CD8-positive, alpha-beta memory T cell (primary cell): ENCODE results near the gene SLC2A5. TPM values are rescaled to one million over a fixed set of nuclear protein-coding genes. Genes with fewer than 3 reads are reported as not detected.
"Not testable (repeated sequence)": the region's sequence is repeated elsewhere in the genome, so short reads cannot be mapped to it uniquely, and the experiment has no call there.

Source experiments
- CTCF ChIA-PET: fragments of 350-600 bp; sonication (Branson Sonifier 250); formaldehyde crosslinking; loops from one replicate; lab custom pipeline; 2021; ENCODE audit warnings: antibody characterized with exemption; lab: Charles Lee
- POLR2A ChIA-PET: fragments of 350-600 bp; sonication (Branson Sonifier 250); formaldehyde crosslinking; loops from one replicate; lab custom pipeline; 2021; ENCODE audit warnings: antibody characterized with exemption; lab: Charles Lee
- DNase-seq, 5 donors: peaks; one replicate each; pipeline versions ENCODE4 v3.0.0 to v3.0.0-alpha.2; 2020 to 2022; ENCODE audit warnings: mixed read lengths in 1 of 5
- H3K27ac ChIP-seq: one replicate; pipeline ENCODE4 v1.7.0; 2013; ENCODE audit warnings: low read depth, mild to moderate bottlenecking, low read length, moderate library complexity
- H3K27me3 ChIP-seq: 2 replicates; pipeline ENCODE4 v1.7.0; 2013; ENCODE audit warnings: low read length, mild to moderate bottlenecking; ENCODE audit not compliant: insufficient read depth, poor library complexity, severe bottlenecking
- H3K36me3 ChIP-seq: 2 replicates; pipeline ENCODE4 v1.7.0; 2013; ENCODE audit warnings: mild to moderate bottlenecking, low read length, moderate library complexity; ENCODE audit not compliant: insufficient read depth
- H3K4me1 ChIP-seq: 2 replicates; pipeline ENCODE4 v1.7.0; 2013; ENCODE audit warnings: mild to moderate bottlenecking, low read length, moderate library complexity; ENCODE audit not compliant: insufficient read depth
- H3K4me3 ChIP-seq: 2 replicates; pipeline ENCODE4 v1.7.0; 2013; ENCODE audit warnings: mild to moderate bottlenecking, low read length
- H3K9me3 ChIP-seq: 2 replicates; pipeline ENCODE4 v1.7.0; 2013; ENCODE audit warnings: mild to moderate bottlenecking, low read length
- H3K27ac Mint-ChIP-seq, 8 donors: one replicate each; pipeline ENCODE4 v1.8.0; 2020 to 2021; ENCODE audit warnings: mixed read lengths in 8 of 8, mild to moderate bottlenecking in 6 of 8, inconsistent platforms in 3 of 8, moderate library complexity in 3 of 8
- H3K27me3 Mint-ChIP-seq, 2 donors: one replicate each; pipeline ENCODE4 v1.8.0; 2020 to 2021; ENCODE audit warnings: mixed read lengths in 2 of 2, mild to moderate bottlenecking in 1 of 2, moderate library complexity in 1 of 2
- H3K36me3 Mint-ChIP-seq, 3 donors: one replicate each; pipeline ENCODE4 v1.8.0; 2020 to 2021; ENCODE audit warnings: mixed read lengths in 3 of 3, inconsistent platforms in 1 of 3, mild to moderate bottlenecking in 1 of 3
- H3K4me1 Mint-ChIP-seq, 3 donors: one replicate each; pipeline ENCODE4 v1.8.0; 2020 to 2021; ENCODE audit warnings: mixed read lengths in 3 of 3, inconsistent platforms in 1 of 3, mild to moderate bottlenecking in 1 of 3
- H3K4me3 Mint-ChIP-seq, 7 donors: one replicate each; pipeline ENCODE4 v1.8.0; 2020 to 2021; ENCODE audit warnings: mixed read lengths in 7 of 7, mild to moderate bottlenecking in 6 of 7, moderate library complexity in 4 of 7, inconsistent platforms in 2 of 7
- H3K9me3 Mint-ChIP-seq, 5 donors: one replicate each; pipeline ENCODE4 v1.8.0; 2020 to 2022; ENCODE audit warnings: mixed read lengths in 5 of 5, mild to moderate bottlenecking in 3 of 5, moderate library complexity in 2 of 5, inconsistent platforms in 1 of 5
- polyA plus RNA-seq: library from polyadenylated mRNA; unstranded; fragments of 300-500 nt; fragmentation: Illumina TruSeq; gene quantifications from one replicate; pipeline ENCODE4 v1.2.3, GENCODE V29; 2021
- total RNA-seq, 2 experiments: library from RNA; stranded (reverse); gene quantifications; one replicate each; pipeline ENCODE4 v1.2.3, GENCODE V29; 2021

Gene SLC2A5
- total and polyA plus RNA-seq, 3 experiments from 2014 or later: not detected

GRCh38 chr1:9097947-9098705 lies 28.7 kb upstream of the SLC2A5 start:
- H3K9me3 Mint-ChIP-seq: no peaks in the 10 kb centered on the region
- DNase-seq: no peak
- H3K4me1 Mint-ChIP-seq: no peaks in the 10 kb centered on the region
- no peaks in the 10 kb centered on the region for H3K9me3 ChIP-seq
- H3K36me3 ChIP-seq: no peaks in the 10 kb centered on the region
- no peaks in the 10 kb centered on the region for H3K4me1 ChIP-seq
- H3K4me3 ChIP-seq: no peak overlapping the region
- ChIA-PET POLR2A (no interaction called here), CTCF (interaction anchor here (2.3 kb wide), 1 partner anchor 13 kb away, joined by 5 read pairs; no protein-coding TSS in a partner anchor)
- H3K27ac ChIP-seq: no peak overlapping the region
- H3K36me3 Mint-ChIP-seq: peaks cover 3 to 8% (median 3%) of the 10 kb centered on the region in 3 donors
- H3K27ac Mint-ChIP-seq: no peak overlapping the region
- no peak overlapping the region for H3K4me3 Mint-ChIP-seq
- no peaks in the 10 kb centered on the region for H3K27me3 ChIP-seq
- peaks cover 1 to 4% of the 10 kb centered on the region in 2 donors for H3K27me3 Mint-ChIP-seq

GRCh38 chr1:9095818-9096217 lies 26.4 kb upstream of the SLC2A5 start:
- Mint-ChIP-seq H3K36me3 (peaks cover 0 to 3% (median 0%) of the 10 kb centered on the region in 3 donors), H3K27me3 (peaks cover 1 to 4% of the 10 kb centered on the region in 2 donors), H3K27ac (no peak overlapping the region), H3K4me3 (no peak overlapping the region), H3K9me3 (no peaks in the 10 kb centered on the region), H3K4me1 (no peaks in the 10 kb centered on the region)
- no peak for DNase-seq
- Histone ChIP-seq H3K27me3 (no peaks in the 10 kb centered on the region), H3K9me3 (no peaks in the 10 kb centered on the region), H3K36me3 (no peaks in the 10 kb centered on the region), H3K4me3 (no peak overlapping the region), H3K27ac (no peak overlapping the region), H3K4me1 (no peaks in the 10 kb centered on the region)
- POLR2A ChIA-PET: no interaction called here
- CTCF ChIA-PET: interaction anchor here (0.5 kb wide), 1 partner anchor 47 kb away, joined by 3 read pairs; no protein-coding TSS in a partner anchor

DNA sequence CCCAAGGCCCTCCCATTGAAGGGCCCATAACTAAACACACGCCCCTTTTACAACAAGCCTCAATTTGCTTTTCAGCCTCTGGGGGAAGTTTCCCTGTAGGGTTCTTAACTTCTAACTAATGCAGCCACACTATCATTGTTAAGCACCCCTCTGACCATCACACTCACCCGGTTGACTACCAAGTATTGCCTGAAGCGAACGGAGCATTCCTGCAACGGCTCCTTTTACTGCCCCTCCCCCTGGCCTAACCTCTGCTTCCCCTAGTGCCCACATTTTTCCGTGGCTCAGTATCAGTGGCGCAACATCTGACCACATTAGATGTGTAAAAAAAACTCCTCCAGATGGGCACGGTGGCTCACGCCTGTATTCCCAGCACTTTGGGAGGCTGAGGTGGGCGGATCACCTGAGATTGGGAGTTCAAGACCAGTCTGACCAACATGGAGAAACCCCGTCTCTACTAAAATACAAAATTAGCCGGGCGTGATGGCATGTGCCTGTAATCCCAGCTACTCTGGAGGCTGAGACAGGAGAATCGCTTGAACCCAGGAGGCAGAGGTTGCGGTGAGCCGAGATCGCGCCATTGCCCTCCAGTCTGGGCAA lies 24.7 kb upstream of the SLC2A5 start:
- H3K27ac Mint-ChIP-seq, H3K9me3 ChIP-seq, H3K27me3 Mint-ChIP-seq, H3K27me3 ChIP-seq, H3K4me1 ChIP-seq, H3K4me3 ChIP-seq, H3K4me3 Mint-ChIP-seq, POLR2A ChIA-PET, H3K36me3 ChIP-seq, H3K9me3 Mint-ChIP-seq, H3K4me1 Mint-ChIP-seq, H3K27ac ChIP-seq, DNase-seq, H3K36me3 Mint-ChIP-seq: not testable (repeated sequence)
- CTCF ChIA-PET: interaction anchor here (1.0 kb wide), 1 partner anchor 12 kb away, joined by 3 read pairs; no protein-coding TSS in a partner anchor

- Histone ChIP-seq H3K4me1 (no peaks in the 10 kb centered on the region), H3K4me3 (no peak overlapping the region), H3K27me3 (no peaks in the 10 kb centered on the region), H3K9me3 (no peaks in the 10 kb centered on the region), H3K27ac (no peak overlapping the region), H3K36me3 (no peaks in the 10 kb centered on the region)
- ChIA-PET POLR2A (no interaction called here), CTCF (interaction anchor here (1.0 kb wide), 1 partner anchor 11 kb away, joined by 3 read pairs; no protein-coding TSS in a partner anchor)
- no peaks in the 10 kb centered on the region for H3K9me3 Mint-ChIP-seq
- H3K4me3 Mint-ChIP-seq: no peak overlapping the region
- H3K36me3 Mint-ChIP-seq: peaks cover 0 to 8% (median 0%) of the 10 kb centered on the region in 3 donors
- no peak overlapping the region for H3K27ac Mint-ChIP-seq
- no peak for DNase-seq
- H3K27me3 Mint-ChIP-seq: peaks cover 4 to 11% of the 10 kb centered on the region in 2 donors
- no peaks in the 10 kb centered on the region for H3K4me1 Mint-ChIP-seq
These were observed 24.1 kb upstream of the SLC2A5 start for GRCh38 chr1:9093581-9093980.

GRCh38 chr1:9093091-9093490 lies 23.7 kb upstream of the SLC2A5 start:
- no peak overlapping the region for H3K4me3 Mint-ChIP-seq
- no peak overlapping the region for H3K27ac Mint-ChIP-seq
- ChIA-PET CTCF (interaction anchor here (1.0 to 1.2 kb wide), 2 partner anchors 9 to 11 kb away, joined by 3 read pairs; no protein-coding TSS in a partner anchor), POLR2A (no interaction called here)
- Histone ChIP-seq H3K36me3 (no peaks in the 10 kb centered on the region), H3K4me1 (no peaks in the 10 kb centered on the region), H3K27me3 (no peaks in the 10 kb centered on the region), H3K27ac (no peak overlapping the region), H3K9me3 (no peaks in the 10 kb centered on the region), H3K4me3 (no peak overlapping the region)
- H3K9me3 Mint-ChIP-seq: no peaks in the 10 kb centered on the region
- peaks cover 5 to 11% of the 10 kb centered on the region in 2 donors for H3K27me3 Mint-ChIP-seq
- H3K36me3 Mint-ChIP-seq: peaks cover 0 to 8% (median 0%) of the 10 kb centered on the region in 3 donors
- H3K4me1 Mint-ChIP-seq: no peaks in the 10 kb centered on the region
- no peak for DNase-seq

- Histone ChIP-seq H3K4me1 (no peaks in the 10 kb centered on the region), H3K4me3 (no peak overlapping the region), H3K27ac (no peak overlapping the region), H3K27me3 (peaks cover 4% of the 10 kb centered on the region), H3K9me3 (no peaks in the 10 kb centered on the region), H3K36me3 (no peaks in the 10 kb centered on the region)
- H3K9me3 Mint-ChIP-seq: peaks cover 0 to 2% (median 0%) of the 10 kb centered on the region in 5 donors
- H3K27ac Mint-ChIP-seq: no peak overlapping the region
- H3K36me3 Mint-ChIP-seq: peaks cover 0 to 5% (median 0%) of the 10 kb centered on the region in 3 donors
- ChIA-PET CTCF (no interaction called here), POLR2A (no interaction called here)
- DNase-seq: no peak
- H3K27me3 Mint-ChIP-seq: peaks cover 15 to 20% of the 10 kb centered on the region in 2 donors
- no peak overlapping the region for H3K4me3 Mint-ChIP-seq
- no peaks in the 10 kb centered on the region for H3K4me1 Mint-ChIP-seq
These were observed 19.4 kb upstream of the SLC2A5 start for GRCh38 chr1:9088807-9089206.

DNA sequence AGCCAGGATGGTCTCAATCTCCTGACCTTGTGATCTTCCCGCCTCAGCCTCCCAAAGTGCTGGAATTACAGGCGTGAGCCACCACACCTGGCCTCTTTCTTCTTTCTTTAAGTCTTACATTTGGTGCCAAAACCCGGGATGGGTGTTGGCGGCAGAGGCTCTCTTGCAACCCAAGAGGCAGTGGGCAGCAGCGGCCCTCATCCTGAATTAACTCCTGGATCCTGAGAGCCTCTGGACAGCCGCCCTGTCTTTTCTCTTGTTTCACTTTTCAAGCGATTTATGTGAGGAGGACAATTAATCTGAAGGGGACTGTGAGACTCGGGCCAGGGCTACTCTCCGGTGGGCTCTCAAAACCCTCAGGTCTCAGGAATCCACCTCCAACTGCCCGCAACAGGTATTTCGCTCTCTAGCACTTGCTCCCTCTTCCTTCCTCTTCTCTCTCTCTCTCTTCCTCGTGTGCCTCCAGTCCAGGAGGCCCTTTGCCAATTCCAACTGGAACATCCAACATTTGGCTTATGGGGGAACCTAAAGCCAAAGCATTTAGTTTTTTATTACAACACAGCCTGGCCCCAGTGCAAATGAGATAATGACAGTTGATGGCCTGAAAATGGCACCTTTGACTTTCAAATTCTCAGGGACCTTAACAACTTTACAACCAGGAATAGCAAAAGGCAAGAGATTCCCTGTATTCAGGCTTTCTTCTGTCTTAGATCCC lies 18.1 kb upstream of the SLC2A5 start:
- Histone ChIP-seq H3K36me3 (no peaks in the 10 kb centered on the region), H3K4me1 (no peaks in the 10 kb centered on the region), H3K9me3 (no peaks in the 10 kb centered on the region), H3K27me3 (peaks cover 4% of the 10 kb centered on the region), H3K27ac (no peak overlapping the region), H3K4me3 (no peak overlapping the region)
- peaks cover 0 to 2% (median 0%) of the 10 kb centered on the region in 5 donors for H3K9me3 Mint-ChIP-seq
- H3K36me3 Mint-ChIP-seq: peaks cover 0 to 5% (median 0%) of the 10 kb centered on the region in 3 donors
- POLR2A ChIA-PET: no interaction called here
- CTCF ChIA-PET: no interaction called here
- H3K27ac Mint-ChIP-seq: no peak overlapping the region
- H3K4me1 Mint-ChIP-seq: peaks cover 0 to 6% (median 4%) of the 10 kb centered on the region in 3 donors
- no peak overlapping the region for H3K4me3 Mint-ChIP-seq
- peaks cover 15 to 20% of the 10 kb centered on the region in 2 donors for H3K27me3 Mint-ChIP-seq
- DNase-seq: no peak
